SH-SY5Y (cell line): ENCODE results near the gene GREM1.

Source experiments
- GATA2 ChIP-seq: IDR thresholded peaks from 2 replicates; pipeline ENCODE4 v1.6.1; 2011; ENCODE audit warnings: mild to moderate bottlenecking, low read depth, low read length
- GATA3 ChIP-seq: IDR thresholded peaks from 2 replicates; pipeline ENCODE4 v1.6.1; 2011; ENCODE audit warnings: low read depth, mild to moderate bottlenecking, low read length, moderate library complexity

- no peak for TF ChIP-seq GATA2
- no peak for TF ChIP-seq GATA3
Observed at GRCh38 chr15:32701863-32702262, 15.9 kb upstream of the GREM1 start.
